CD14-positive monocyte (primary cell): Measurements from ENCODE around the gene ASTN2. TPM values are rescaled to one million over a fixed set of nuclear protein-coding genes. Genes with fewer than 3 reads are reported as not detected.

ENCODE experiments used
- DNase-seq, 3 donors: peaks; one replicate each; pipeline ENCODE4 v3.0.0-alpha.2; 2011 to 2022
- H2AFZ ChIP-seq: 2 replicates; pipeline ENCODE4 v1.6.0; 2012; ENCODE audit warnings: mild to moderate bottlenecking, low read depth, low read length, inconsistent platforms; ENCODE audit not compliant: insufficient read depth, poor library complexity, severe bottlenecking
- H3K27ac ChIP-seq, 2 donors: 1 replicate in 1 of 2; 2 replicates in 1 of 2; pipeline ENCODE4 v1.5.1; 2012 to 2013; ENCODE audit warnings: low read length in 2 of 2, control low read depth in 1 of 2, inconsistent platforms in 1 of 2, low read depth in 1 of 2, mild to moderate bottlenecking in 1 of 2
- H3K27me3 ChIP-seq, 2 donors: one replicate each; pipeline versions ENCODE4 v1.6.0 to v1.6.1; 2011 to 2013; ENCODE audit warnings: low read length in 2 of 2; ENCODE audit not compliant: control insufficient read depth in 2 of 2, insufficient read depth in 2 of 2
- H3K36me3 ChIP-seq, 2 donors: replicated peaks in 1 of 2; 1 replicate in 1 of 2; 2 replicates in 1 of 2; pipeline versions ENCODE4 v1.5.1 to v1.6.1; 2012 to 2013; ENCODE audit warnings: low read length in 2 of 2, control low read depth in 1 of 2, inconsistent platforms in 1 of 2, mild to moderate bottlenecking in 1 of 2; ENCODE audit not compliant: insufficient read depth in 2 of 2, control insufficient read depth in 1 of 2
- H3K4me1 ChIP-seq, 2 donors: 1 replicate in 1 of 2; 2 replicates in 1 of 2; pipeline versions ENCODE4 v1.5.1 to v1.6.1; 2012 to 2013; ENCODE audit warnings: low read length in 2 of 2, control low read depth in 1 of 2, inconsistent platforms in 1 of 2, mild to moderate bottlenecking in 1 of 2, moderate library complexity in 1 of 2; ENCODE audit not compliant: insufficient read depth in 2 of 2, control insufficient read depth in 1 of 2
- H3K4me2 ChIP-seq: replicated peaks from 2 replicates; pipeline ENCODE3; 2012; ENCODE audit warnings: low read length, moderate library complexity, mild to moderate bottlenecking; ENCODE audit not compliant: poor library complexity, severe bottlenecking; ENCODE audit errors: extremely low read depth
- H3K4me3 ChIP-seq, 3 experiments: fragments of 200-600 bp in 1 of 3; sonication (generic) in 1 of 3; replicated peaks in 1 of 3; 1 replicate in 2 of 3; 2 replicates in 1 of 3; pipeline ENCODE4 v1.5.1; 2011 to 2013; ENCODE audit warnings: low read length in 3 of 3, mild to moderate bottlenecking in 3 of 3, control low read depth in 2 of 3, low read depth in 2 of 3, inconsistent platforms in 1 of 3, moderate library complexity in 1 of 3
- H3K79me2 ChIP-seq: 2 replicates; pipeline ENCODE4 v1.6.0; 2012; ENCODE audit warnings: mild to moderate bottlenecking, control low read depth, inconsistent platforms, low read length, moderate library complexity; ENCODE audit not compliant: insufficient read depth
- H3K9ac ChIP-seq: 2 replicates; pipeline ENCODE4 v1.6.0; 2017; ENCODE audit warnings: low read length, mild to moderate bottlenecking; ENCODE audit not compliant: insufficient read depth, poor library complexity, severe bottlenecking
- H3K9me3 ChIP-seq, 2 donors: replicated peaks in 1 of 2; 1 replicate in 1 of 2; 2 replicates in 1 of 2; pipeline versions ENCODE4 v1.5.1 to v1.6.1; 2012 to 2013; ENCODE audit warnings: low read length in 2 of 2, control low read depth in 1 of 2; ENCODE audit not compliant: control insufficient read depth in 1 of 2, insufficient read depth in 1 of 2
- H4K20me1 ChIP-seq: 2 replicates; pipeline ENCODE4 v1.6.0; 2012; ENCODE audit warnings: mild to moderate bottlenecking, low read length, control low read depth, moderate library complexity; ENCODE audit not compliant: insufficient read depth
- H3K27ac Mint-ChIP-seq, 7 donors: one replicate each; pipeline ENCODE4 v1.8.0; 2020; ENCODE audit warnings: mild to moderate bottlenecking in 7 of 7, mixed read lengths in 7 of 7, moderate library complexity in 6 of 7, inconsistent platforms in 2 of 7
- H3K27me3 Mint-ChIP-seq, 3 donors: one replicate each; pipeline ENCODE4 v1.8.0; 2021 to 2022; ENCODE audit warnings: low read depth in 3 of 3, mild to moderate bottlenecking in 3 of 3, mixed read lengths in 3 of 3, moderate library complexity in 3 of 3, inconsistent platforms in 1 of 3
- H3K36me3 Mint-ChIP-seq, 2 donors: one replicate each; pipeline ENCODE4 v1.8.0; 2020; ENCODE audit warnings: mixed read lengths in 2 of 2, inconsistent platforms in 1 of 2, mild to moderate bottlenecking in 1 of 2
- H3K4me1 Mint-ChIP-seq: one replicate; pipeline ENCODE4 v1.8.0; 2020; ENCODE audit warnings: mild to moderate bottlenecking, mixed read lengths
- H3K4me3 Mint-ChIP-seq, 2 donors: one replicate each; pipeline ENCODE4 v1.8.0; 2020; ENCODE audit warnings: mild to moderate bottlenecking in 2 of 2, mixed read lengths in 2 of 2, moderate library complexity in 1 of 2
- H3K9me3 Mint-ChIP-seq, 7 donors: one replicate each; pipeline ENCODE4 v1.8.0; 2020 to 2022; ENCODE audit warnings: mixed read lengths in 7 of 7, mild to moderate bottlenecking in 6 of 7, moderate library complexity in 6 of 7, inconsistent platforms in 2 of 7
- CTCF ChIP-seq: fragments of 200-600 bp; IDR thresholded peaks from one replicate; pipeline ENCODE4 v1.8.0; 2022; ENCODE audit warnings: antibody characterized with exemption, mild to moderate bottlenecking
- WGBS: methylation state at CpG from one replicate; pipeline ENCODE4 v1.1.5; 2013; ENCODE audit warnings: missing lambda C conversion rate; ENCODE audit not compliant: insufficient coverage; 5-methylcytosine and 5-hydroxymethylcytosine counted together
- intact Hi-C, 2 donors: fragments of 100-400 bp; cut with micrococcal nuclease; formaldehyde crosslinking; loops; one replicate each; pipeline versions ENCODE4 v1.15.0 to v1.15.1; 2023
- polyA plus RNA-seq, 3 donors: library from polyadenylated mRNA; depleted of rRNA in 1 of 3; unstranded in 2 of 3; stranded (reverse) in 1 of 3; fragments of 300-500 nt in 2 of 3; fragments of >200 nt in 1 of 3; fragmentation: Illumina TruSeq in 2 of 3; gene quantifications; 1 replicate in 2 of 3; 2 replicates in 1 of 3; pipeline ENCODE4 v1.2.3, GENCODE V29; 2012 to 2021

The ASTN2 gene
- polyA plus RNA-seq, 3 donors: not detected

- Mint-ChIP-seq H3K4me1 (no peaks in the 10 kb centered on the region), H3K27me3 (no peaks in the 10 kb centered on the region), H3K9me3 (peaks cover 0 to 6% (median 4%) of the 10 kb centered on the region in 7 donors), H3K4me3 (no peak overlapping the region), H3K36me3 (no peaks in the 10 kb centered on the region), H3K27ac (peak overlapping the region in 1 of 7 donors; percentile 36)
- Histone ChIP-seq H3K4me3 (no peak overlapping the region), H3K9me3 (no peaks in the 10 kb centered on the region), H3K36me3 (no peaks in the 10 kb centered on the region), H3K27ac (no peak overlapping the region), H3K79me2 (no peaks in the 10 kb centered on the region), H3K4me1 (no peaks in the 10 kb centered on the region), H2AFZ (no peak overlapping the region), H3K4me2 (no peak overlapping the region), H3K9ac (no peak overlapping the region), H3K27me3 (no peaks in the 10 kb centered on the region), H4K20me1 (no peaks in the 10 kb centered on the region)
- no peak for TF ChIP-seq CTCF
- WGBS: no CpG with 5 or more reads among the region's 1 CpG
- intact Hi-C loops: no loop called here
- DNase-seq: no peak
Observed at GRCh38 chr9:117232281-117232680, 182.6 kb downstream of the ASTN2 start.

- H3K36me3 Mint-ChIP-seq: no peaks in the 10 kb centered on the region
- no peak overlapping the region for H3K4me3 Mint-ChIP-seq
- intact Hi-C loops: no loop called here
- H3K4me2 ChIP-seq: no peak overlapping the region
- no peak overlapping the region for H2AFZ ChIP-seq
- no CpG with 5 or more reads among the region's 1 CpG for WGBS
- H3K27ac Mint-ChIP-seq: no peak overlapping the region
- H3K4me1 Mint-ChIP-seq: no peaks in the 10 kb centered on the region
- no peaks in the 10 kb centered on the region for H3K27me3 Mint-ChIP-seq
- no peak for TF ChIP-seq CTCF
- DNase-seq: no peak
- no peak overlapping the region for H3K4me3 ChIP-seq
- H3K9me3 ChIP-seq: no peaks in the 10 kb centered on the region
- no peaks in the 10 kb centered on the region for H3K36me3 ChIP-seq
- H3K4me1 ChIP-seq: no peaks in the 10 kb centered on the region
- no peaks in the 10 kb centered on the region for H3K27me3 ChIP-seq
- H3K9ac ChIP-seq: no peak overlapping the region
- no peaks in the 10 kb centered on the region for H3K79me2 ChIP-seq
- no peak overlapping the region for H3K27ac ChIP-seq
- no peaks in the 10 kb centered on the region for H4K20me1 ChIP-seq
- peaks cover 0 to 6% (median 4%) of the 10 kb centered on the region in 7 donors for H3K9me3 Mint-ChIP-seq
Observed at GRCh38 chr9:117231012-117231411, 183.8 kb downstream of the ASTN2 start.
